ENCODE measurements around the gene IKZF2.

Gene IKZF2

GRCh38 chr2:212995920-212996319 is 155.5 kb downstream of the IKZF2 start:
- DNase-seq = no peak

GRCh38 chr2:212994976-212995375 is 156.4 kb downstream of the IKZF2 start:
- no peak for DNase-seq

GRCh38 chr2:212991120-212991519 is 160.3 kb downstream of the IKZF2 start:
- DNase-seq = no peak

DNA sequence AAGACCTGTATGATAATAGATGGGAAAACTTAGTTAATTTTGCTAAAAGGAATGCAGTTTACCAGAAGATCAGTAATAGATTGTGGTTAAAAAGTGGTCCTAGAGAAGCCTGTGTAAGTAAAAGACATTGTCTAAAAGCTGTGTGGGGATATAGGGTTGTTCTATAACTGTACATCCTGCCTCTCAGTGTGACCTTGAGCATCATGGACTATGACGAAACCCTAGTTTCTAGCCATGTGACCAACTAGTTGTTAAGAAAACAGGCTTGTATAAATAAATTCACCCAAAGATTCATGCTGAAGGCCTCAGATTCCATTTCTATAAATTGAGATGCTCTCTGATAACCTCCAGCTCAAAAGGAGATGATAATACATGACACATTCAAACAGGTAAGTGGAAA is 160.7 kb downstream of the IKZF2 start:
- DNase-seq = no peak

GRCh38 chr2:212987492-212987891 is 163.9 kb downstream of the IKZF2 start:
- DNase-seq = no peak

- DNase-seq = no peak
These were observed 167.3 kb downstream of the IKZF2 start for GRCh38 chr2:212984129-212984528.

GRCh38 chr2:212979799-212980198 is 171.6 kb downstream of the IKZF2 start:
- peak; percentile 98 for DNase-seq

DNA sequence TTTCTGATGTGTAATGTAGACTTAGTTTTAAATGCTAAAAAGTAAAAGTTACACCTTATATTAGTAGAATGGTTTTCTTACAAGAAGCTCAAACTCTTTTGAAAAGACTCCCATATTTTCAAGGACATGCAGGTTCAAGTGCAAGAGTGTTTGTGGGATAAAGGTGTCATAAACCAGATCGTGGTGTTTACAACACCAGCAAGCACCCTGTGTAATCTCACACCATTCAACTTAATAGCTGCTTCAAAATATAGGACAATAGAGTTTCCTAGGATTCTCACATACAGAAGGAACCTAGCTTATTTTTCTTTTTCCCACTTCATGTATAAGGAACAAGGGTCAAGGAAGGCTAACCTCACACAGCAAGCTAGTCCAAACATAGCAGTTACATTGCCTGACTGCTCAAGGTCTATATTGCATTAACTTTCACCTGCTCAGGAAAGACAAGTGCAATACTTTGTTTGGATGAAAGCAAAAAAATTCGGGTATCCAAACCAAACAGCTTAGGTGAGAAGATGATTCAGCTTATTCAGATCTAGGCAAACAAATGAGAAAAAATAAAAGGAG is 172.3 kb downstream of the IKZF2 start:
- no peak for DNase-seq

GRCh38 chr2:212977152-212977551 is 174.3 kb downstream of the IKZF2 start:
- DNase-seq = peak; percentile 41

DNA sequence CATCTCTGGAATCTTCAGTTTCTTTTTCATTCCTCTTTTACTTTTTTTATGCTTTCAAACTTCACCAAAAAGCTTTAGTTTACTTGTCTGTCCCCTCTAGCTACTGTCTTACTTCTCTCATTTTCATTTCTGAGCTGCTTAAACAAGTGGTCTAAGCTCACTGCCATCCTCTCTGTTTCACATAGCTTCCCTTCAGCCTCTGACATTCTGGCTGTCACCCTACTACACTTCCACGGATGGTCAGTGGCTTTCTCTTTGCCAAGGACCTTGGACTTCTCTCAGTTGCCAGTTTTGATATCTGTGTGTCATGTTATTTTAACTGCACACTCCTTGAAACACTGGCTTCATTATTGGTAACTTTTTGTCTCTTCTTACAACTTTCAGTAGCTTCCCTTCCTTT is 176.1 kb downstream of the IKZF2 start:
- DNase-seq = peak; percentile 37

DNA sequence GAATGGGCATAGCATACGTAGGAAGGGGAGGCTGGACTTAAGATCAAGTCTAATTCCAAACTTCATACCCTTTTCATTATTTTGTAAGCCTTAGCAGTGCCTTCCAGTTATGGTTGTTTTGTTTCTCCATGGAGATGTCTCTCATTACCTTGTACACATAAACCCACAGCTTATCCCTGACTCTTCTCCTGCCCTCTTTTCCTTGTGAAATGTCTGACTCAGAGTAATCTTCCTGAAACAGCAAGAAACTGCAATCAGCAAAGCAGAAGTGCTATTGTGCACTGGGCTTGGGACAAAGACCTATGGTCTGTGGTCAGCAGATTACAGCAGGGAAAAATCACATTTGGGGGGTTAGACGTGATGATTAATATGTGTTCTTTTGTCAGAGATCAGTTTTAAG is 176.7 kb downstream of the IKZF2 start:
- peak; percentile 85 for DNase-seq

DNA sequence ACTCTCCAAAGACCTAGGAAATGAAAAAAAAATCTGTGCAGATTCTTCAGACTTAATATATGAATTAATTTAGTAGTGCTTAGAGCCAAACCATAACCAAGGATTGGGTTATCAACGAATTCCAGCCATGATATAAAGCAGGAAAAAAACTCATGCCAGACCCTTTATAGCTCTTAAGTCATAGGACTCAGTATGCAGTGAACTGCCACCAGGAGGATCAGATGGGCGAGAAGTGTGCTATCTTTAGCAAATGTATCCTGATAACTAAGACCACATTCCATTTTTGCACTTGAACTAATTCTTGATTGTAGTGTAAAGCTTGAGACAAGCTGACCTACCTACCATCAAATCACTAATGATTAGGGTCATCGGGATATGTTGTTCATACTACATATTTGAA is 178.1 kb downstream of the IKZF2 start:
- no peak for DNase-seq

GRCh38 chr2:212970132-212970531 is 181.3 kb downstream of the IKZF2 start:
- DNase-seq = no peak

DNA sequence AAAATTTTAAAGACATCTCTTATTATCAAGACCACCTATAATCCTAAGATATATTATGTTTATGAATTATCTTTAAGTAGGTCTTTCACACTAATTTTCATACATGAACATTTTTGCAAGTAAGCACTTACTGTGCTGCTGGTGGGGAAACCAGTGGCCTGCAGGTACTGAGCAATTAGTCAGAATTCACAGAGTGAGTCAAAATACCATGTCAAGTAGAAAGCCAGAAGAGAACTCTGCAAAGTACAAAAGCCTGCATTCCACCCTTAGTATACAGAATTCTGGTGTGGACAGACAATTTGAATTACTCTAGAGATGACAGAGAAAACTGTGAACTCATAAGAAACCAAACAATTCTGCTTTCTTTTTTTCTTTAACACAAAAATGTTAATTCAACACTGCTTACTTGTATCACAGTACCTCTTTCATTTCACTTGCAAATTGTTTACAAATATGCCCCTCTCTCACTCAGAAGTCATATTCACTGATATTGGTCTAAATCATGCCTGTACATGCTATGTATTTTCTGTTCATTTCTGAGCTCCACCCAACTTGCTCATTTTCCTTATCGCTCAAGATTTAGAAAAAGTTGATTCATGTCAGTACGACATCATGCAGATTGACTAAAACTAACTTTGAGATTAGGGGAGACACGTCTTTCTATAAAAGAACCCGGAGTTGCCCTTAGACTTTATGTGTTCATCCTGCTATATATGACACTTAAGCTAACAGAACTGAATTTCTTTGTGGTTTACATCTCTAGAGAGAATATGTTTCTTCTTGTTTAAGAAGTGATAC is 182.9 kb downstream of the IKZF2 start:
- no peak for DNase-seq

DNA sequence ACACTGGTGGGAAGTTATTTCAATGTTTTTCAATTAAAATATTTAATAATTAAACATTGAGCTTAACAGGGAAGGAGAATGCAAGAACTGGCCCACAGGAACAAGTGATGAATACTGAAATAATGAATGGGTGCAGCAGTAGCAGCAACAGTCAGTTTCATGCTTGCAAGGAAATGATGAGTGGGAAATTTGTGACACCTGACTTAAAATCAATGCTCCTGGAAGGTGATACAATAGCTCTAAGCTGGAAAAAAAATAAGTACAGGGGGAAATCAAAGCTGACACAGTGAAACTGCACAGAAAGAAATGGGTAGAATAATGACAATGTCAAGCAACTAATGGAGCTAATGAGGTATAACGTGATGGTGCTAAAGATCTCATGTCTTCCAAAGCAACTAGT is 184.5 kb downstream of the IKZF2 start:
- no peak for DNase-seq

- DNase-seq = no peak
These were observed 188.7 kb downstream of the IKZF2 start for GRCh38 chr2:212962691-212963090.

- peak; percentile 95 for DNase-seq
These were observed 190.2 kb downstream of the IKZF2 start for GRCh38 chr2:212961255-212961654.

- peak; percentile 19 for DNase-seq
These were observed 191.1 kb downstream of the IKZF2 start for GRCh38 chr2:212960336-212960735.

- no peak for DNase-seq
These were observed 191.8 kb downstream of the IKZF2 start for GRCh38 chr2:212959471-212960117.

GRCh38 chr2:212958757-212959295 is 192.6 kb downstream of the IKZF2 start:
- DNase-seq = peak; percentile 97

DNA sequence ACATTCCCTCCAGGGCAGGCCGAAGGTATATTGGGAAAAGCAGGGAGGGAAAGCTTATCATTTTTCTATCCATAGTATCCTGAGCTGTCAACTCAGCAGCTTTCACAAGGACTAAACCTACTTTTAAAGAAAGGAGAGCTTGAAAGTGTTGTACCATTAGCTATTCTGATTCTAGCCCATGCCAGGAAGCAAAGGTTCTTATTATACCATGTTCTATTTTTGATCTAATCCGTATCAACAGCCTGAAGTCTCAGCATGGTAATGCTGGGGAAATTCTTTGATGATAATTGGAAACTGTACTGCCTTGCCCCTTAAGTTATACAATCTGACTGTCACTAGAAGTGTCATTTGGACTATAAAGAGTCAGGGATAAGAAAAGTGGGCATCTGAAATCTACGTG is 193.3 kb downstream of the IKZF2 start:
- DNase-seq = no peak

DNA sequence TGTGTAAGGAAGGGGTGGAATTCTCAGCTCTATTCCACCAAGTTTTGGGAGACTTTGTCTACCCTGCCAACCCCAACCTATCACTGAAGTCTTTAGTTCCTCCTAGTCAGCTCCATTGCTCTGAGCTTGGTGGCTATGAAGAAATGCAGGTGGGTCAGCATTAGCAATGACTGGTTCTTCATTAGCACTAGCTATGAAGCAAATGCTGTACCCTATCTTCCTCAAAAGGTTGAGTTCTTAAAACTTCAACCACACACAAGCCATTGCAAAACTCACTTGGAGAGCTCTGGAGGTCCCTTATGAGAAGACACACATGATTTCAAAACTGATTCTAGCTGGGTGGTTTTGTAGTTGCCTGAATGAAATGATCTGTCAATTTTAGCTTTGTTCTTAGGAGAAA is 193.8 kb downstream of the IKZF2 start:
- peak; percentile 99 for DNase-seq

- peak; percentile 55 for DNase-seq
These were observed 194.5 kb downstream of the IKZF2 start for GRCh38 chr2:212956665-212957607.

All from GF-D8 (cell line).